A549 (cell line): ENCODE data around the gene IGLON5. TPM values are rescaled to one million over a fixed set of nuclear protein-coding genes. Genes with fewer than 3 reads are reported as not detected.

ENCODE experiments used
- ATAC-seq, 2 experiments: fragments of 200-7000 bp in 1 of 2; fragments of >200 bp in 1 of 2; cut with Nextera tagmentation in 1 of 2; cut with Tn5 transposase in 1 of 2; 3 replicates each; pipeline versions ENCODE4 v1.8.0 to v1.9.1; 2018 to 2020; ENCODE audit warnings: mild to moderate bottlenecking in 1 of 2, moderate library complexity in 1 of 2
- CTCF ChIA-PET: fragments of 300-600 bp; sonication (Branson Sonifier 250); formaldehyde crosslinking; extraction: SDS; loops from one replicate; lab custom pipeline; 2021; ENCODE audit warnings: antibody characterized with exemption, inconsistent platforms; lab: Yijun Ruan, JAX
- POLR2A ChIA-PET: fragments of 350-600 bp; formaldehyde crosslinking; extraction: SDS; loops from one replicate; lab custom pipeline; 2021; ENCODE audit warnings: antibody characterized with exemption, inconsistent platforms; lab: Yijun Ruan, JAX
- DNase-seq, 2 experiments: peaks; one replicate each; pipeline versions ENCODE4 v3.0.0 to v3.0.0-alpha.2; 2011 to 2016; ENCODE audit warnings: low read depth in 1 of 2, low spot score in 1 of 2
- FAIRE-seq: peaks from 2 replicates; lab custom pipeline; 2011; peaks lifted over from hg19 to GRCh38; lab: Jason Lieb, UNC
- H3K27ac ChIP-seq, 2 experiments: fragments of >200 bp; sonication (Bioruptor Twin); formaldehyde crosslinking; 3 replicates each; pipeline ENCODE4 v1.5.1; 2016 to 2017
- H3K4me1 ChIP-seq: fragments of >200 bp; sonication (Bioruptor Twin); formaldehyde crosslinking; 3 replicates; pipeline ENCODE4 v1.6.1; 2016
- H3K4me2 ChIP-seq: fragments of >200 bp; sonication (Bioruptor Twin); formaldehyde crosslinking; 3 replicates; pipeline ENCODE4 v1.6.1; 2016
- H3K4me3 ChIP-seq: fragments of >200 bp; sonication (Bioruptor Twin); formaldehyde crosslinking; 3 replicates; pipeline ENCODE4 v1.5.1; 2016
- H3K9me3 ChIP-seq: fragments of >200 bp; sonication (Bioruptor Twin); formaldehyde crosslinking; 3 replicates; pipeline ENCODE4 v1.6.1; 2016
- BHLHE40 ChIP-seq: IDR thresholded peaks from 2 replicates; pipeline ENCODE4 v1.6.1; 2012; ENCODE audit warnings: low read depth, low read length, inconsistent platforms
- CBX2 ChIP-seq: fragments of 200-600 bp; sonication (generic); IDR thresholded peaks from 2 replicates; pipeline ENCODE4 v1.6.1; 2016; ENCODE audit warnings: low read depth, mild to moderate bottlenecking, borderline replicate concordance
- E2F6 ChIP-seq: IDR thresholded peaks from 2 replicates; pipeline ENCODE4 v1.6.1; 2012; ENCODE audit warnings: low read depth, borderline replicate concordance
- EHF ChIP-seq: fragments of 250-450 bp; sonication (Bioruptor Pico); IDR thresholded peaks from 2 replicates; pipeline ENCODE4 v1.5.0; 2020; ENCODE audit warnings: mild to moderate bottlenecking
- HEYL ChIP-seq: fragments of 250-450 bp; sonication (Bioruptor Pico); IDR thresholded peaks from 2 replicates; pipeline ENCODE4 v1.8.0; 2021; ENCODE audit warnings: mild to moderate bottlenecking, moderate library complexity
- HOXB5 ChIP-seq: fragments of 250-450 bp; sonication (Bioruptor Pico); IDR thresholded peaks from 2 replicates; pipeline ENCODE4 v1.5.0; 2020; ENCODE audit warnings: mild to moderate bottlenecking, moderate library complexity
- KDM5A ChIP-seq: fragments of 200-600 bp; sonication (generic); IDR thresholded peaks from 2 replicates; pipeline ENCODE4 v1.6.1; 2016; ENCODE audit warnings: antibody characterized with exemption, mild to moderate bottlenecking
- MAX ChIP-seq: IDR thresholded peaks from 2 replicates; pipeline ENCODE4 v1.6.1; 2012
- MAZ ChIP-seq: fragments of 150-350 bp; IDR thresholded peaks from 2 replicates; pipeline ENCODE4 v1.6.1; 2014; ENCODE audit warnings: antibody characterized with exemption, low read depth, low read length, borderline replicate concordance
- MYC ChIP-seq: IDR thresholded peaks from 2 replicates; pipeline ENCODE4 v1.6.1; 2012; ENCODE audit warnings: mild to moderate bottlenecking, inconsistent platforms, low read length, improper control_type of control experiment, borderline replicate concordance
- PBX3 ChIP-seq: IDR thresholded peaks from 2 replicates; pipeline ENCODE4 v1.6.1; 2012
- PHF8 ChIP-seq: fragments of 200-600 bp; sonication (generic); IDR thresholded peaks from 2 replicates; pipeline ENCODE4 v1.6.1; 2016; ENCODE audit warnings: low read depth, mild to moderate bottlenecking, antibody characterized with exemption, moderate library complexity, borderline replicate concordance
- POLR2A ChIP-seq: IDR thresholded peaks from 2 replicates; pipeline ENCODE4 v1.6.1; 2012; ENCODE audit warnings: mild to moderate bottlenecking, low read length
- POLR2AphosphoS2 ChIP-seq: conservative IDR thresholded peaks from 2 replicates; pipeline ENCODE4 v1.6.1; 2012; ENCODE audit warnings: low read length, improper control_type of control experiment, inconsistent platforms
- RAD21 ChIP-seq, 2 experiments: fragments of >200 bp in 1 of 2; sonication (Bioruptor Twin) in 1 of 2; formaldehyde crosslinking in 1 of 2; IDR thresholded peaks in 1 of 2; conservative IDR thresholded peaks in 1 of 2; 2 replicates in 1 of 2; 3 replicates in 1 of 2; pipeline ENCODE4 v1.6.1; 2012 to 2018; ENCODE audit warnings: inconsistent platforms in 1 of 2
- RNF2 ChIP-seq: fragments of 200-600 bp; sonication (generic); IDR thresholded peaks from 2 replicates; pipeline ENCODE4 v1.6.1; 2016; ENCODE audit warnings: low read depth, mild to moderate bottlenecking, antibody characterized with exemption, moderate library complexity, borderline replicate concordance
- TFCP2L1 ChIP-seq: fragments of 250-450 bp; sonication (Bioruptor Pico); IDR thresholded peaks from 2 replicates; pipeline ENCODE4 v1.5.0; 2021; ENCODE audit warnings: mild to moderate bottlenecking
- TP53 ChIP-seq: fragments of 250-450 bp; sonication (Bioruptor Pico); IDR thresholded peaks from 2 replicates; pipeline ENCODE4 v1.5.0; 2021; ENCODE audit warnings: mild to moderate bottlenecking, moderate library complexity
- ZSCAN20 ChIP-seq: fragments of 250-450 bp; sonication (Bioruptor Pico); IDR thresholded peaks from 2 replicates; pipeline ENCODE4 v1.8.0; 2022; ENCODE audit warnings: mild to moderate bottlenecking, moderate library complexity
- WGBS: methylation state at CpG from one replicate; pipeline ENCODE4 v1.1.6; 2017; ENCODE audit errors: missing lambda C conversion rate; 5-methylcytosine and 5-hydroxymethylcytosine counted together
- polyA plus RNA-seq, 4 experiments: library from polyadenylated mRNA; depleted of rRNA in 3 of 4; stranded (reverse); fragments of >200 nt; fragmentation: RNase III in 1 of 4; extraction: RNeasy Plus Mini Kit Qiagen cat#74134 plus additional on column Dnase treatment in 1 of 4; gene quantifications; 2 replicates in 3 of 4; 3 replicates in 1 of 4; pipeline ENCODE4 v1.2.3, GENCODE V29; 2011 to 2017
- TF ChIP-seq, protein P1 (sequence below): fragments of >200 bp; sonication (Bioruptor Twin); formaldehyde crosslinking; IDR thresholded peaks from 3 replicates; pipeline ENCODE4 v1.6.1; 2016
- TF ChIP-seq, protein P2 (sequence below): fragments of 450-650 bp; IDR thresholded peaks from 2 replicates; pipeline ENCODE4 v1.6.1; 2014; ENCODE audit warnings: antibody characterized with exemption

The IGLON5 gene
- polyA plus RNA-seq, 2 of the 4 experiments (the other 2 are of a cell fraction), result 0.04 to 0.06 TPM

DNA sequence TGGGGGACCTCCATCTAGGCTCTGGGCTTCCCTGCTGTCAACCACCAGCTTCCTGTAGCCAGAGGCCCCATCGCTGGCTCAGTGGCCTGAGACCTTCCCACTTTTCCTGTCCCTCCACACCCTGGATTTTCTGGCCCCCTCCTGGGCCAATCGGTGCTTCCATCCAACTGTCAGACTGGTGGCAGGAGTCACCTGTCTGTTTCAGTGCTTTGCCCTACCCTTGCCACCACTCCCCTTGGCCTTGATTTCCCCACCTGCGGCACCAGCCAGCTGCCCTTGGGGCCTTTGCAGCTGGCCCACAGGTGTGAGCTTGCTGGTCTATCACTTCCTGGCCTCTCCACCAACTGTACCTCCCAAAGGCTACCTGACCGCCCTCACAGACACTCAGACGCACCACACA is 18.0 kb downstream of the IGLON5 start:
- TF ChIP-seq POLR2A (no peak), RAD21 (conservative IDR thresholded peaks at IDR 0.05 in 1 of 2, IDR thresholded peaks at IDR 0.05 in 1 of 2) (no peak), BHLHE40 (no peak), CBX2 (no peak), HOXB5 (CRISPR knock-in tag) (no peak), KDM5A (no peak), TFCP2L1 (no peak), MAX (no peak), RNF2 (no peak), POLR2AphosphoS2 (no peak), MAZ (no peak), TP53 (CRISPR knock-in tag) (no peak), HEYL (CRISPR knock-in tag) (no peak), MYC (no peak), EHF (CRISPR knock-in tag) (no peak), PHF8 (no peak), E2F6 (no peak), ZSCAN20 (CRISPR knock-in tag) (no peak)
- TF ChIP-seq, protein P1, sequence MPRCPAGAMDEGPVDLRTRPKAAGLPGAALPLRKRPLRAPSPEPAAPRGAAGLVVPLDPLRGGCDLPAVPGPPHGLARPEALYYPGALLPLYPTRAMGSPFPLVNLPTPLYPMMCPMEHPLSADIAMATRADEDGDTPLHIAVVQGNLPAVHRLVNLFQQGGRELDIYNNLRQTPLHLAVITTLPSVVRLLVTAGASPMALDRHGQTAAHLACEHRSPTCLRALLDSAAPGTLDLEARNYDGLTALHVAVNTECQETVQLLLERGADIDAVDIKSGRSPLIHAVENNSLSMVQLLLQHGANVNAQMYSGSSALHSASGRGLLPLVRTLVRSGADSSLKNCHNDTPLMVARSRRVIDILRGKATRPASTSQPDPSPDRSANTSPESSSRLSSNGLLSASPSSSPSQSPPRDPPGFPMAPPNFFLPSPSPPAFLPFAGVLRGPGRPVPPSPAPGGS, result no peak
- TF ChIP-seq, protein P2, sequence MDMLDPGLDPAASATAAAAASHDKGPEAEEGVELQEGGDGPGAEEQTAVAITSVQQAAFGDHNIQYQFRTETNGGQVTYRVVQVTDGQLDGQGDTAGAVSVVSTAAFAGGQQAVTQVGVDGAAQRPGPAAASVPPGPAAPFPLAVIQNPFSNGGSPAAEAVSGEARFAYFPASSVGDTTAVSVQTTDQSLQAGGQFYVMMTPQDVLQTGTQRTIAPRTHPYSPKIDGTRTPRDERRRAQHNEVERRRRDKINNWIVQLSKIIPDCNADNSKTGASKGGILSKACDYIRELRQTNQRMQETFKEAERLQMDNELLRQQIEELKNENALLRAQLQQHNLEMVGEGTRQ, result no peak
- no peak for ATAC-seq
- Histone ChIP-seq H3K4me2 (no peak overlapping the region), H3K4me3 (no peak overlapping the region), H3K27ac (no peak overlapping the region), H3K9me3 (peaks cover 4% of the 10 kb centered on the region; the same call in 1 of the 3 replicates), H3K4me1 (peaks cover 14% of the 10 kb centered on the region; the same call in 2 of the 3 replicates)
- FAIRE-seq, result no peak
- POLR2A ChIA-PET, result interaction anchor here (2.1 kb wide), 1 partner anchor 10 kb away, joined by 8 read pairs; no protein-coding TSS in a partner anchor
- CTCF ChIA-PET, result interaction anchor here (1.2 to 1.6 kb wide), 4 partner anchors 9 to 70 kb away, joined by 3 to 4 read pairs (median 4); no protein-coding TSS in a partner anchor
- DNase-seq, result no peak
- WGBS, result 84% methylated on average over 5 of the region's 5 CpGs

DNA sequence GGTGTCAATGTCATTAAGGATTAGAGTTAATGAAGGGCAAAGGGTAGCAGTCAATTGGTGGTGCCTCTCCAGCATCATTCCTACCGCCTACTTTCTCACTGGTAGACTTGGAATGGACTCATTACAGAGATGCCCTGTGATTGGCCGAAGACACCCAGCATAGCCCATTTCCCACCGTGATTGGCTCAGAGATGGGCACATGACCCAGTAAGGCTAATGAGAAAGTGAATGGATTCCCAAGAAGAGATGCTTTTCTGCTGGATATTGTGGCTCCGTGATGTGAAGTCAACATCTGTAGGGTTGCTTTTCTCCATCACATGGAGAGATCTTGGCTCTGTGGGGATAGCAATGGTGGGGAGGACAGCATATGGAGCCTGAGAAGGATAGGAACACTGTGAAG is 18.9 kb downstream of the IGLON5 start:
- WGBS, result 79% methylated on average over 4 of the region's 4 CpGs
- CTCF ChIA-PET, result interaction anchor here (0.6 to 1.3 kb wide), 4 partner anchors 8 to 91 kb away, joined by 3 to 4 read pairs (median 3); no protein-coding TSS in a partner anchor
- Histone ChIP-seq H3K4me2 (no peak overlapping the region), H3K4me3 (no peak overlapping the region), H3K9me3 (peaks cover 4% of the 10 kb centered on the region; the same call in 1 of the 3 replicates), H3K4me1 (peaks cover 14% of the 10 kb centered on the region; the same call in 2 of the 3 replicates), H3K27ac (no peak overlapping the region)
- TF ChIP-seq, protein P2, result 0 out of 2 replicates have a peak, but pooled peaks have one; percentile 26
- TF ChIP-seq PBX3, result no peak
- ATAC-seq (no peak), FAIRE-seq (no peak), DNase-seq (no peak)
- POLR2A ChIA-PET, result no interaction called here
